GM18519 (cell line): ENCODE measurements around the gene SIAE.

ENCODE experiments used
- ATAC-seq: cut with Tn5 transposase; IDR thresholded peaks from one replicate; pipeline ENCODE4 v1.9.1; 2021; ENCODE audit warnings: mild to moderate bottlenecking, moderate library complexity; ENCODE audit not compliant: unreplicated experiment, low FRiP score

The SIAE gene

DNA sequence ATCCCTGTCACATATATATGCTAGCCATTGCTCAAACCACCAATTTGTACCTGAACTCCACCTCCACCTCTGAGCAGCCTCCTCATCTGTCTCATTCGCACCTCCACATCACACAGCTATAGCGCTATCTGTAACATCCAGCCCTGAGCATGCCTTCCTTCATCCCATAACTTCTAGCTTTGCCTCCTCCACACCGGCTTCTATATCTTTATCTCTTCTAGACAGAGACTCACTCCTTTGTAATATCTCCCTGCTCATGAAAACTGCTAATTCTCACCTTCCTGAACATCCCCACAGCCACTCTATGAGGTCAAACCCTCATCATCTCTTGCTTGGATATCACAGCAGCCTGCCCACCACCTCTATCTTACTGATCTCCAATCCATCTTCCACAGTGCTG lies 5.9 kb downstream of the SIAE start:
- ATAC-seq = no peak

DNA sequence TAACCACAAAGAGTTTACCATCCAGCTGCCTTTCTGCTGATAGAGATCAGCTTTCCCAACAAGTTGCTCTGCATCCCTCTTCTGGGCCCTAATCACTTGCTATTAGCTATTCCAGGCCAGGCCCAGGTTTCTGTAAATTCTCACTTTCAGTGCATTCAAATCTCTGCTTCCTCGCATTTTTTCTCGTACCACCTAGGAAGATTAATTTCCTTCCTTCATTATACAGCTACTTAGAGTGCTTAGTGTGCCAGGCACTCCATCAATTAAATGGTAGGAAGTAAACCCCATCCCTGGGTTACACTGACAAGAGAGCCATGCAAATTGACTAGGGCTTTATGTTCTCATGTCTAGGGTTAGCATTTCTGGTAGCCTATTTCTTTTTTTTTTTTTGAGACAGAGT lies 9.7 kb downstream of the SIAE start:
- ATAC-seq = no peak

GRCh38 chr11:124662106-124662505 lies 11.4 kb downstream of the SIAE start:
- no peak for ATAC-seq

DNA sequence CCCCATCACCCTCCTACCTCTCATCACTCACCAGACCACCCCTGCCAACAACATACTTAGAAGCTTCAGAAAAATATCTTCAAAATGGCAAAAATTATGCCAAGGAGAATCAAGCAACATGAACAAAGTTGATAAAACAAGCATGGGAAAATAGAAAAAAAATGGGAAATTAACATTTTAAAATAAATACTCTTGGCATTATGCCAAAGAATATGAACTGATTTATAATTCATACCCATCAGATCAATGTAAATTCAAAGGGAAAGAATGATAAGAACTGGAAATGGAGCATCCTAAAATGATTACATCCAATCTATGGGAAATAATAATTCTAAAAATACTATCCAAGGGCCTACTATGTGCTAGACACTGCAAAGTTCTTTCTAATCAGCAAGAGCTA lies 12.0 kb downstream of the SIAE start:
- no peak for ATAC-seq

- ATAC-seq = no peak
Measured at GRCh38 chr11:124658986-124659385, 14.6 kb downstream of the SIAE start.

DNA sequence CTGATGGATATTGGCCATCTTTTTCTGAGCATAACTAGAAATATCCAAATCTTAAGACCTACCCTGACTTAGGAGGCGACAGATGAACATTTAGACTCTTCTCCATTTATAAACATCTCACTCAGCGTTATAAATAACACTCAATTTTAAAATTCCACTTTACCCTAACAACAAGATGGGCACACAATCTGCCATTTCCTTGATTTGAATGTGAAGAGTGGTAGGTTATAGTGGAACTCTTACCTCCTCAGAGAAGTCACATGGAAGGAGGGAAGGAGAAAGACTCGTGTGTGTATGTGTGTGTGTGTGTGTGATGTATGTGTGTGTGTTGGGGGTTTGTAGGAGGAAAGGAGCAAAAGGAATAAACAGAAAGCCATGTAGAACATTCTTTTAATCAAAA lies 15.0 kb downstream of the SIAE start:
- ATAC-seq = no peak

- ATAC-seq = no peak
Measured at GRCh38 chr11:124657904-124658303, 15.6 kb downstream of the SIAE start.

GRCh38 chr11:124656774-124657630 lies 16.5 kb downstream of the SIAE start:
- ATAC-seq = no peak

GRCh38 chr11:124648610-124649009 lies 24.9 kb downstream of the SIAE start:
- no peak for ATAC-seq

- ATAC-seq = no peak
Measured at GRCh38 chr11:124646148-124646547, 27.4 kb downstream of the SIAE start.

DNA sequence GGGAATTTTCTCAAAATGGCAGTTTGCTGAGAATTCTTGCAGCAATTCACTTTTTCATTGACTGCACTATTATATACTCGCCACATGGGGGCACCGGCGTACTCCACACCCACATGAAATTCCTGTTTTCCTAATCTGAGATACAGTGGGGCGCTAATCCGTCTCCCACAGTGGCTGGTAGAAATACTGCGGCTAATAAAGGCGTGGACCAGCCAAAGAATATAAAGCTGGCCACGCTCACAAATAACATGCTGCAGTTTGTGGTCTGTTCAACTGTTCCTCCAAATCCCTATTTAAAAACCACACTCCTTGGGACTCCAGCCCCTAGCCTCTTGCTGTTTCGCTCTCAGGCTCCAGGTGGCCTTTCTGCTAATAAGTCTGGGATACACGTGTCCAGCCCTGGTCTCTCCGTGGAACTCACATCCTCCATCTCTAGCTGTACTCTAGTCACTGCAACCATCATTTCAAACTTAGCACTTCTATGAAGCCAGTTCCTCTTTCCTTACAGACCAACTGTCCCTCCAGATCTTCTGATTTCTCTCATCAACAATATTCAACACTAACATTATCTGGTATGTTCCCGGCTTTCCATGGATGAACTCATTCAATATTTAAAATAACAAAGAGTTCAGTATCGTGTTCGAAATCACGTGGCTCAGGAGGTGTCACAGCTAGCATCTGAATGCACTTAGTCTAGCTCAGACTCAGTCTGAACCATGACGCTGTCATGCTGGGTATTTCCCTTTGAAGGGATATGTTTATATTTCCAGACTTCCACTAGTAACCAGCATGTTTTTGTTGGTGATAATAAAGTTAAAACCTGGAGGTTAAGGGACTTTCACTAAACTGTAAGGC lies 28.9 kb downstream of the SIAE start:
- ATAC-seq = no peak

DNA sequence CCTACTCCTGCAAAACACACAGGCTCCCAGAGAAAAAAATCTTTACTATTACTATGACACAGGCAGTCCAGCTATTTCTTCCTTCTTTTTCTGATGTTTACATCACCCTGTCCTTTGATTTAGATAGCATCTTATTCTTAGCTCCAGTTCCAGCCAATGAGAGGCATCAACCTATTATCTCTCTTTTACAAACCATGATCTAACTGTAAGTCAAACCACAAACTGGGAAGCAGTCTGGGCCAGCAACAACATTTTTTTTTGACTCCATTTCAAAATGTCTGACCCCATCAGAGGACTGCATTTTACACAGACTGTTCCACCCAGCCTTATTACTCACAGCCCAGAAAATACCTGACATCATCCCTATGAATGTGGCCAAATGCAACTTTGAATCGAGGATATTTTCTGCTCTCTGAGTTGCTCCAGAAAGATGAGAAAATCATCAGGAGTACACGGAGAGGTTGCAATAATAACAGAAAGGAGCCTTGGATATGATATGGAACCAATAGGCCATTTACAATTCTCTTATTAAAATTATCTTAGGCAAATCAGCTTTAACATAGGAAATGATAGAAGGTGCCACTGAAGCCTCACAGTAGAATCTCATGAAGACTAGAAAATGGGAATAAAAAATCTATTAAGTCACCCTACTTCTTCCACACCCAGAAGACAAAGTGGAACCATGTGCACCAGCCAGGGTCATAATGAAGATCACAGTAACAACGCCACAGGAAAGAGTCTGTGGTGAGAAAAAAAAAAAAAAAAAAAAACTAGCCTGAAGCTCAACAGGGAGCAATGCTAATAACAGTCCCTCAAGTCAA lies 29.7 kb downstream of the SIAE start:
- no peak for ATAC-seq

GRCh38 chr11:124643042-124643604 lies 30.4 kb downstream of the SIAE start:
- ATAC-seq = no peak

DNA sequence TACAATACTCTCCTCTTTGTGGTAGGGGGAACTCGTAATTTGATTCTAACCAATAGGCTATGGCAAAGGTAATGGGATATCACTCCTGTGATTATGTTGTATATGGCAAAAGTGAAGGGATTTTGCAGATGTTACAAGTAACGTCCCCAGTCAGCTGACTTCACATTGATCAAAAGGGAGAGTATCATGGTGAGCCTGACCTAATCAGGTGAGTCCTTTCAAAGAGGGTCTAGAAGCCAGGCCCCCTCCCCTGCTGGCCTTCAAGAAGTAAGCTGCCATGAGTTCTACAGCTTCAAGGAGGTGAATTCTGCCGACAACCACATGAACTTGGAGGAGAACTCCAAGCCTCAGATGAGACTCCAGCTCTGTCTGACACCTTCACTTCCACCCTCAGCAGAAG lies 30.9 kb downstream of the SIAE start:
- no peak for ATAC-seq

- ATAC-seq = no peak
Measured at GRCh38 chr11:124640666-124641065, 32.9 kb downstream of the SIAE start.

DNA sequence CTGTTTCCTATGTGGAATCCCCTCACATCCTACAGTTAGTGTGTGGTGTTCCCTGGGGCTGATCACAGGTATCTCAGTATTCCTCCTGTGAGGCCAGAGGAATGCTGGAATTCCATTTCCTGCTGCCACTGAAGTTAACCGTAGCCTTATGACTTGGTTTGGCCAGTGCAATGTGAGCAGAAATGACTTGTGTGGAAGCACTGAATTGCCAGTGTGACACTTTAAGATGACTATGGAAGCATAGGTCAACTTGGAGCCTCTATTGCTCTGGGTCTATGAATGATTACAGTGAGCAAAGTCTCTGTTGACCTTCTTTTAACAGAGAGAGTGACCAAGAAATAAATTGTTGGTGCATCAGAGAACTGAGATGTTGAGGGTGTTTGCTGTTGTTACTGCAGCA lies 34.4 kb downstream of the SIAE start:
- ATAC-seq = no peak

GRCh38 chr11:124638500-124638899 lies 35.0 kb downstream of the SIAE start:
- ATAC-seq = no peak

- ATAC-seq = no peak
Measured at GRCh38 chr11:124635932-124636331, 37.6 kb downstream of the SIAE start.

DNA sequence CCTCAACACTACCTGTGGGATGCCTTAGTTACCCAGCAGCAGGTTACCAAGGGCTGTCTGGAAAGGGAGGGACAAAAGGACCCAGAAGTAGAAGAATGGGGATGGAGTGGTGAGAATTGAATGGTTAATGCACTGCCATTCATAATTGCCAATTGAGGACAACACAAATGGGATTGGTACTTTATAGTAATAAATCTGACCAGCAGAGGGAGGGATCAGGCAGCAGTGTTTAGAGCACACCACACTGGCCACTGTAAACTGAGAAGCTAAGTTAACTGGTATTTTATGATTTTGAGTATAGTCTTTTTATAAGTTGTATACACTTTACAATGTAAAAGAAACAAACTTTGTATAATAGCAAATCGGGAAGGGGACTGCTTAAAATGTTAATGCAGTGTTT lies 40.2 kb downstream of the SIAE start:
- no peak for ATAC-seq

DNA sequence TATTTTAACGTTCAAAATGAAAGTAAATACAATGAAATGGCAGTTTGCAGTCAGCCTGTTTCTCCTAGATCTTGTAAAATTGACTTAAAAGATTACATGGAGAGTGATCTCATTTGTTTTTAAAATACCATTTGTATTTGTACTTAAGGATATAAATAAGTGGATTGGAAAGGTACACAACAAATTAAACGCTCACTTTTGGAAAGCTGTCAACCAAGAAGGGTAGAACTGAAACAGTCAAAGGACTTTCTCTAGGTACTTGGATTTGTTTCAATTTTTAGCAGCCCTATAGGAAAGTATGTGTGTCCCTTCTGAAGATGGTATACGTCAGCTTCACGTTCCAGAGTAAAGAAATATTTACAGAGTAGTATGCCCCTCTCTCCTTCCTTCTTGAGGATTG lies 43.6 kb downstream of the SIAE start:
- no peak for ATAC-seq

GRCh38 chr11:124627546-124627945 lies 46.0 kb downstream of the SIAE start:
- no peak for ATAC-seq
